Epidermal melanocyte (primary cell): ENCODE results near the gene FAM107B.
"Not testable (repeated sequence)": the region's sequence is repeated elsewhere in the genome, so short reads cannot be mapped to it uniquely, and the experiment has no call there.

ENCODE experiments used
- DNase-seq: peaks from one replicate; pipeline ENCODE4 v3.0.0; 2011; ENCODE audit warnings: low spot score; ENCODE audit not compliant: insufficient read length

FAM107B gene

GRCh38 chr10:14737808-14738545, 36.7 kb downstream of the FAM107B start:
- DNase-seq, result no peak

GRCh38 chr10:14736600-14737081, 38.1 kb downstream of the FAM107B start:
- peak; percentile 43 for DNase-seq

DNA sequence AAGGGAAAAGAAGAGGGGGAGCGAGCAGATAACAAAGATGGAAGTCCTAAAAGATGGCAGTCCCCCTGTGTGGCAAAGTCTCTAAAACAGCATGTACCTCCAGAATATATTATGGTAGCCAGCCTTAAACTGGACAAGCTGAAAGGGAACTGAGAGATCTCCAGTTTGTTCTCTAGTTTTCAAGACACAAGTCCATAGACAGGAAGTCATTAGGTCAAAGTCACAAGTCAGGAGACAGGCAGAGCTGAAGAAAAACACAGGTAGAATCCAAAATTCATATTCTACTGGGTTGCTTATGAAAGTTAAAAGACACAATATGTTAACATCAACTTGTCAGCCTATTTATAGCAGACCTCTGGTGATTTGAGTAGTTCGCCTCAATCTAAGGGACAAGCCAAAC, 38.7 kb downstream of the FAM107B start:
- DNase-seq, result no peak

DNA sequence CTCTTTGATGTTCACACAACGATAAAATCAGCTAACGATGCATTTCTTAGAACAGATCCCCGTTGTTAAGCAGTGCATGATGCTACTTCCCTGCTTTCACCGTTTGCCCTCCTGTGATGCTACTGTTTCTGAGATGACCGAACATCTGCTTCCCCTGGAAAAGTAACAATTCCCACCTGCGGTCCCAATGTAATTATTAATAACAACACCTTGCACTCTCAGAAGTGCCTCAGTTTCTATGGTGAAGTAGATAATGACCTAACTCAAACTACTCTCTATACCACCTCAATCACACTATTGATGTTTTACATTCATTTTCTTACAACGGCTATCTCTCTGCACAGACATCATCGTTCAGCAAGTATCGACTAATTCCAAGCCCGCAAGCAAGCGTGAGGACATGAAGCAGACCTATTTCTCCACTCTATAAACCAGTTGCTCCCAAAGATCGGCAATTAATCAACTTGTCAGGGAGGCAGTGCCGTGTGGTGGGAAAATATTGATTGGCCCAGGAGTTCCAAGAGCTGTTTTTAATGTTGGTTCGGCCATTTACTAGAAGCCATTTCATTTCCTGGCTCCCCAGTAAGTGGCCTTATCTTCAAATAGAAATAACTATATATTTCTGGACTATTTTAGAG, 42.7 kb downstream of the FAM107B start:
- DNase-seq, result no peak

DNA sequence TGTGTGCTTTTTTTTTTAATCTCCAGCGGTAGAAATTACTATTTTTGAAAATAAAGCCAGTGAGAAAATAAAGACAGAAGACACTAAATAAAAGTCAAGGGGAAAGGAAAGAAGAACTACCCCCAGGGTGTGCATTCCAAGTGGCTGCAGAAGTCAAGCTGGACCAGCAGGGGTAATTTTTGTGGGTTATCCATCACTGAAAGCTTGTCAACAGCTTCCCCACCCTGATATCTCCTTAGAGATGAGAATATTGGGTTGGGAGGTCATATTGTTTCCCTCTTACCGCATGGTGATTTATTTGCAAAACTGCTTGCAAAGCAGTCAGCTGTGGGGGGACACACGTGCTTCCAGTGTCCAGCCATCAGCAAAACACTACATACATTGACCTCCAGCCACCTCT, 46.4 kb downstream of the FAM107B start:
- DNase-seq, result no peak

DNA sequence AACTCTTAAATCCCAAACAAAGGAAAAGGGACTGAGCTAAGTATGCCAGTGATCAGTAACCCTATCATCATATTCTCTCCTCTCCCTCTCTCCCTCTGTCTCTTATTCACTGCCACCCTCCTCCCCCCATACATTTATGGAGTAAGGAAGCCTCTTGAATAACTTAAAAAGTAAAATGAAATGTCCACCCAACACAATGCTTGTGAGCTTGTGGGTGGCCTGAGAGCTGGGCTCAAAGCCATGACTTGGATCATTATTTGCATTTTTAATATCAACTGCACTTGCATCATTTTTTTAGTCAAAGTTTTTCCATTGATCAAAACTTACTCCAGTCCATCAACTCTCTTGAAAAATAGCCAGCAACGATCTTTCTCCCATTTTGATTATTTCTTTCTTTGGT, 46.8 kb downstream of the FAM107B start:
- DNase-seq, result no peak

- no peak for DNase-seq
These were observed 47.2 kb downstream of the FAM107B start for GRCh38 chr10:14727465-14727864.

GRCh38 chr10:14724931-14725330, 49.8 kb downstream of the FAM107B start:
- DNase-seq, result no peak

GRCh38 chr10:14723052-14723689, 51.5 kb downstream of the FAM107B start:
- DNase-seq, result no peak

- DNase-seq, result no peak
These were observed 57.1 kb downstream of the FAM107B start for GRCh38 chr10:14717552-14717951.

- no peak for DNase-seq
These were observed 61.7 kb downstream of the FAM107B start for GRCh38 chr10:14712991-14713424.

- not testable (repeated sequence) for DNase-seq
These were observed 65.4 kb downstream of the FAM107B start for GRCh38 chr10:14709344-14709743.

DNA sequence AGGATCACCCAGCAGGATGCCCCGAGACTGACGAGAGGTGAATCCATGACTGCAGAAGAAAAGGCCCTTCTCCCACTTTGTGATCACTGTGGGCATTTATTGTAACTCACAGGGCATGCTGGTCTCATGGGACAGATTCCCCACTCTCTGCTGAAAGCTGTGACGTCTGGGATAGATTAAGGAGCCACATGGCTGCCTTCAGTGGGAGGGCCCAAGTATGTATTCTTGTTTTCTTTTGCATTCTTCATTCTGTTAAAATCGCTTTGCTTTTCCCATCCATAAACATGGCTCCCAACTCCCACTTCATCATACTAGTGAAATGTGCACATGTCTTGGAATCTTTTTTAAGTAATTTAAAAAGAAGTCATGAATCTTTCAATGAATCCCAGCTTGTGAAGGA, 67.2 kb downstream of the FAM107B start:
- no peak for DNase-seq

- no peak for DNase-seq
These were observed 69.0 kb downstream of the FAM107B start for GRCh38 chr10:14705548-14706230.

GRCh38 chr10:14703631-14704001, 71.1 kb downstream of the FAM107B start:
- DNase-seq, result no peak

DNA sequence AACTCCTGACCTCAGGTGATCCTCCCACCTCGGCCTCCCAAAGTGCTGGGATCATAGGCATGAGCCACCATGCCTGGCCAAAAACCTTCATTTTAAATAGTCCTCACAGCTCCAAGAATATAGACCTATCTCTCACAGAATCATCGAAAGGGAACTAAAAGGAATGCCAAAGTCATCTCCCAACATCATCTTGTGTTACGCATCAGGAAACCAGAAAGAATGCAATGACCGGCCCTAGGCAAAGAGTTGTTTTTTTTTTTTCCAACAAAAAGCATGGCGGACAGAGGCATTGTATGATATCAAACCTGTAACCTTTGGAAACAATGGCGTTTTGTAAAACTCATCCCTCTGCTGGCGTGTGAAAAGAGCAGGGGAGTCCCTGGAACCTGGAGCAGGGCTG, 73.2 kb downstream of the FAM107B start:
- no peak for DNase-seq

- no peak for DNase-seq
These were observed 74.2 kb downstream of the FAM107B start for GRCh38 chr10:14700546-14700945.

- DNase-seq, result no peak
These were observed 75.2 kb downstream of the FAM107B start for GRCh38 chr10:14699482-14699881.

DNA sequence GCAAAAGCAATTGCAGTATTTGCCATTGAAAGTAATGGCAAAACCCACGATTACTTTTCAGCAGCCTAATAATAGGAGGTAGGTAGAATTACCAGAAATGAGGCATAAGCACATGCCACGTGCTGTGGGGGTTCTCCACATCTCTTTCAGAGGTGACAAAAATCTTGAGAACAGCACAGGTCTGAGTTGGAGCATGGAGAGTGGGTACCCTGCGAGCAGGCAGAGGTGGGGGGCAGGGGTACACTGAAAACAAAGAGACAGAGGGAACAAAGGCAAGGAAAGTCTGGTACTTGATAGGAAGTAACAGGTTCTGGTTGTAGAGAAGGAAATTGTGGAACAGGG, 75.9 kb downstream of the FAM107B start:
- no peak for DNase-seq

GRCh38 chr10:14698111-14698828, 76.4 kb downstream of the FAM107B start:
- DNase-seq, result no peak

DNA sequence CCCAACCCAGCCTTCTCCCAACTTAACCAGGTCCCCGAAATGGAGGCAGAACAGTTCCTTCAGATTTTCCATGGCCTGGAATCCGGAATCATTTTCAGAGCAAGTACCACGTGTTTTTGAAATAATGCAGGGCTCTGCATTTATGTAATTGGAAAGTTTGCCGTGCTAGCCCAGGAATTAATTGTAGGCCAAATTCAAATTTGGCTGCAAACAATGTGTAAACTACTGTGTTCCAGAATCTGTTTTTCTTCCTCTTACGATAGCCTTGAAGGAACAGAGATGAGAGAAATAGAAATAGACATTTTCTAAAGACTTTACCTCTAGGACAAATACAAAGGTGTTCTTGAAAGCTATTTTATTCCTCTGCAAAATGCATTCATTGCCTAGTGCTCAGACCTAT, 77.4 kb downstream of the FAM107B start:
- no peak for DNase-seq
